Measurements from ENCODE around the gene OPTC.

- TF ChIP-seq CTCF (IDR thresholded peaks at IDR 0.05 in 8 of 11, conservative IDR thresholded peaks at IDR 0.05 in 3 of 11), result no peak
- TF ChIP-seq POLR2AphosphoS5 (IDR thresholded peaks at IDR 0.05), result no peak
- no peak for TF ChIP-seq POLR2A (IDR thresholded peaks at IDR 0.05)
Observed at GRCh38 chr1:203481196-203481595, 12.8 kb upstream of the OPTC start.
